ENCODE results near the gene KMT2A.
"Not testable (repeated sequence)": the region's sequence is repeated elsewhere in the genome, so short reads cannot be mapped to it uniquely, and the experiment has no call there.

KMT2A gene

DNA sequence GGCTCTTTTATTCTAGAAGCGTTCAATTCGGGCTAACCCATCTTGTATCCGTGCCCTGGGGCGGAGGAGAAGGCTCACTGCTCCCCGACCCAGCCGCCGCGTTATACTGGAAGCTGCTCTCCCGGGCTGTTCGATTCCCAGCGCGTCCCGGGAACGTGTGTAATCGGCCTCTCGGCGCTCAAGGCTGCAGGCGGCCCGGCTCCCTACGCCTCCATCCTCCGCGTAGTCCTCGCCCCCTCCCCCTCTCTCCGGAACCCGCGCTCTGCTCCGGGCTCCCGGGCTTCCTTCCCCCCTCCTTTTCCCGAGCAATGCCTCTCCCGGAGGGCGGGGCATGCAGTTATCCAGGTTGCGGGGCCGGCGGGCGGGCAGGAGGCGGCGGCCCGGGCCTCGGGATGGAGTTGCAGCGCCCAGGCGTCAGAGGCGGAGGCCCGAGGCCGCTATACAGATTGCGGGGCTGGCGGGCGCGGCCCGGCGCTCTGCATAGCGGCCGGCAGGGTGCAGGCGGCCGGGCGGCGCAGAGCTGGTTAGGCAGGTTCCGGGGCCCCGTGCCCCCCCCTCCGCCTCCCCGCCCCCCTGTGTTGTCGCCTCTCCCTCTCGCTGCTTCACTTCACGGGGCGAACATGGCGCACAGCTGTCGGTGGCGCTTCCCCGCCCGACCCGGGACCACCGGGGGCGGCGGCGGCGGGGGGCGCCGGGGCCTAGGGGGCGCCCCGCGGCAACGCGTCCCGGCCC is at the start of gene KMT2A:
Gene KMT2A (plus strand): TSS at position 600 of the 732 bp plus-strand sequence. CDS start 21 bp downstream, at position 621.
- DNase-seq, result peak; percentile 96 to 97

DNA sequence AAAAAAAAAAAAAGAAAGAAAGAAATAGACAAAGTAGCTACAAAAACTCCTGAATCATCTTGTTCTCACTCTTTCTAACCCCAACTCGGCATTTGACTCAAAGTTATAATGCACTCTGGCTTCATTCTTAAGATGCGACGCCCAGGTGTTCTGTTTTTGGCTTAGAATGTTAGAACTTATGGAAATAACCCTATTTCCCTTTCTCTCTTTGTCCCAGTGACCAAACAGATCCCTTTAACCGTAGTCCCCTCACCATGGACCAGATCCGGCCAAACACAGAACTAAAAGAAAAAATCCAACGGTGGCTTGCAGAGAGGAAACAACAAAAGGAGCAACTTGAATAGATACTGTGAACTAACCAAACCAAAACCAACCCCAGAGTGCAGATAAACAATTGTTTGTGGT is 40.2 kb upstream of the KMT2A start:
- no peak for DNase-seq

DNA sequence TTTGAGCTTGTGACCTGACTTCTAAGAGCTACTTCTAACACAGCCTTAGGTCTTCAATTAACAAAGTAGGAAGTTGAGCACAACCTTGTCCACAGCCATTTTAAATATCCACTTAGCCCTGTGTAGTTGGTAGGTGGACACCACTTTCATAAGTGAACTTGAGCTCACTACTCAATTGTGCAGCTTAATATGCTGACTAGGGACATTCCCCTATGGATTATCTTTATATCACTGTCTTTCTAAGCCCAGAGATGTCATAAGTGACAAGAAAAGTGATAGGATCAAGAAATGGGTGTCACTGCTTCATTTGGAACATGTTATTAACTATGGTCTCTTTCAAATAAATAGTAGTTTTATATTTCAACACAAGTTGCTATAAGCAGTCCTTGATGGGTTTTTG is 38.8 kb upstream of the KMT2A start:
- no peak for DNase-seq

DNA sequence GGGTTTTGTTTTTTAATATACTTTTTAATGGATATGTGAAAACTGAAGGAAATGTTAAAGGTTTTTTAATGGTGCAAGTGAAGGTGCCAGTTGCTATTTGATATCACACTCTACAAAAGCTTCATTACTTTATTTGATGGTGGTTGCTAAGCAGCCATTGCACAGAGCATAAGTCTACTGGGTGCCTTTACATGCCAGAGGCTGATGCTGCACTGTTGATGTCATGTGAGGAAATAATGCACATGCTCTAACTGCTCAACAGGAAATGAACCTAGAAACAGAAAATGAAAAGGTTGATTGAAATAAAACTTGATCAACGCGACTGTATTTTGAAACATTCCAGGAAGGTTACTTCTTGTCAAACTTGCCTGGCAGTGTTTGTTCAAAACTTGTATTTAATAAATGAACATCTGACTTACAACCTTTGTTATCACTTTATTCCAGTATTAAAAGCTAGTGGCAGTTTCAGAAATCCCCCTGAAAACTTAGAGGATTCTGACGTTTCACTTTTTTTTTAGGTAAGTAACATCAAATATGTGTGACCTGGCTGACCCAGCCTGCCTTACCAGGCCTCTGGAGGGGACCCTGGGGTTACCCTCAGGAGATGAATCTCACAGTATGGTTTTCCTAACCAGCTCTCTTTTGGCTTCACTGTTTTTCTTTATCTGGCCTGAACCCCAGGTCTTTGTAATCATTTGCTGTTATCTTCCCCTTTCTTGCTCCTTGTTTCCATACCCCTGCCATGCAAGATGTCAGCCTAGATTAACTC is 37.3 kb upstream of the KMT2A start:
- DNase-seq, result peak in 1 of 2 donors; percentile 21

DNA sequence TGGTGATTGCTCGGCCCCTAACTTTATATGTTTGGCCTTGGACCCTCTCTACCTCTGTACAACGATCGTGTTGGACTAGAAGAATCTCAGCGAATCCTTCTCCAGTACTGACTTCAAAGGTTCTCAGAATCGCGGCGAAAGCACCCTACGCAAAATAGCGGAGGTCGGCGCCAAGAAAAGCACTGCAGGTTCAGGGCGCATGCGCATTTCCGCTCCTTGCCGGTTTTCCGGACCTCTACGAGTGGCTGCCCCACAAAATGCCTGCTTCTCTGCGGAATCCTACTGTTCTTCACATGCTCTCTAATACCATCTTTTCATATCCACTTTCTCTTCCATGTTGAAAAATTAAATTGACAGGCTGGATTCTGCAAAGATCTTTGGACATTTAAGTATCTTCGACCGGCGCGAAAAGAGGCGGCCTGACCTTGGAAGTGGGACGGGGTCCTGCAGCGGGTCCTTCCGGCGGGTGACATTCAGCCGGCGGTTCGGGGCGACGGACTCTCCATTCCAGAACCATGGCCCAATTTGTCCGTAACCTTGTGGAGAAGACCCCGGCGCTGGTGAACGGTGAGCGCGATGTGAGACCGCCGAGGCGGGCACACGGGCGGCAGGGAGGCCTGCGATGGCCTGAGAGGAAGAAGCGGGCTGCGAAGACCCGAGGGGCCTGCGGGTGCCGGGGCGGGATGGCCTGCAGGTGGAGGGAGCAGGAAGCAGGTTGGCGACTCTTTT is 35.0 kb upstream of the KMT2A start, which contains the start of gene ATP5MG:
Gene ATP5MG (plus strand): TSS at position 456 of the 729 bp plus-strand sequence. CDS start 60 bp downstream, at position 516.
- DNase-seq, result peak; percentile 89 to 92

DNA sequence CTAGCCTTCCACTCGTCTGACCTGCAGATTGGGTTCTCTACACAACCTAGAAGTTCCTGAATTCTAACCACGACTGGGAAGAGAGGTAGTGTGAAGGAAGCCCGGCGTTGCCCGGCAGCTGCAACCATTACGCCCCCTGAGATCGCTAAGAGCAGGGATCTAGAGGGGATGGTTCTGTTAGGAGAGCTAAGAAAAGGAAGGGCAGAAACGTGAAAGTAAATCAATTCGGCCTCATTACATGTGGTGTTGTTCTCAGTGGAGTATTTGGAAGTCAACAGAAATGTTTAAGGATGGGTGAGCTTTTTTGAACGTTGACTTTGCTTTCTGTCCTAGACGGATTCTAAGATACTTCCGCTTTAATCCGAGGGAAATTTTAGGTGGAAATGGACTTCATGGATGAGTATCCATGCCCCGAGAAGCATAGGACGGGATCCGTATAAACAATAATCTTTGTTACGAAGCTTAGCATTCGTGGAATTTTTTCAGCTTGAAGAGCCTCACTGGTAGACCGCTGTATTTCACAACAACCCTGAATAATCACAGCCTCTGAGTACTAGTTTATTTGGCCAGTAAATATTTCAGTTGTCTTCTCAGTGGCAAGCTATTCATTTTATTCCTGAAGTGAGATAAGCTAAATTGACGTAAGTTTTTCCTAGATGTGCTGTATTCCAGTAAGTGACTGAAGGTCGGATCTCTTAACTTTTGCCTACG is 34.3 kb upstream of the KMT2A start:
- no peak for DNase-seq

DNA sequence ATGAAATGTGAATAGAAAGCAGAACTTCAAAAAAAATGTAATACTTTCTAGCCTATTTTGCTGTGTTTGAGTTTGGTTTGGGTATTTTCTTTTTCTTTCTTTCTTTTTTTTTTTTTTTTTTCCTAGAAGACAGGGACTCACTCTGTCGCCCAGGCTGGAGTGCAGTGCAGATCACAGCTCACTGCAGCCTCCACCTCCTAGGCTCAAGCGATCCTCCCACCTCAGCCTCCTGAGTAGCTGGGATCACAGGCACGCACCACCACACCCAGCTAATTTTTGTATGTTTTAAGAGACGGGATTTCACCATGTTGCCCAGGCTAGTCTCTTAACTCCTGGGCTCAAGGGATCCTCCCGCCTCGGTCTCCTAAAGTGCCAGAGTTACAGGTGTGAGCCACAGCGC is 33.7 kb upstream of the KMT2A start:
- not testable (repeated sequence) for DNase-seq

DNA sequence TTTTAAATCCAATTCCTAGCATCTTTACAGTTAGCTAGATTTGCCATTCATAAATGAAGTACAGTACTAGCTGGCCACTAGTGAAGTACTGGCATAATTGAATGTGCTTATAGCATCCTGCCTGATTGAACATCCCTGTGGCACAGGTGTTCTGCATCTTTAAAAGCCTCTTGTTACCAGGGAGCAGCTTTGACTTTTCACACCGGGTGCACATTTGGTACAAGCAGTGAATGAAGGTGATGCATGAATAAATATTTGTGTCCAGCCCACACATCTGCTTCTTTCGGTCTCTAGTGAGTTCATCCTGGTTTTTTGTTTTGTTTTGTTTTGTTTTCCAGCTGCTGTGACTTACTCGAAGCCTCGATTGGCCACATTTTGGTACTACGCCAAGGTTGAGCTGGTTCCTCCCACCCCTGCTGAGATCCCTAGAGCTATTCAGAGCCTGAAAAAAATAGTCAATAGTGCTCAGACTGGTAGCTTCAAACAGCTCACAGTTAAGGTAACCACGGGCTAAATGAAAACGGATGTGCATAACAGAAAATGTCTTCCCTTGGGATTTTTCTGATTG is 29.6 kb upstream of the KMT2A start:
- no peak for DNase-seq

DNA sequence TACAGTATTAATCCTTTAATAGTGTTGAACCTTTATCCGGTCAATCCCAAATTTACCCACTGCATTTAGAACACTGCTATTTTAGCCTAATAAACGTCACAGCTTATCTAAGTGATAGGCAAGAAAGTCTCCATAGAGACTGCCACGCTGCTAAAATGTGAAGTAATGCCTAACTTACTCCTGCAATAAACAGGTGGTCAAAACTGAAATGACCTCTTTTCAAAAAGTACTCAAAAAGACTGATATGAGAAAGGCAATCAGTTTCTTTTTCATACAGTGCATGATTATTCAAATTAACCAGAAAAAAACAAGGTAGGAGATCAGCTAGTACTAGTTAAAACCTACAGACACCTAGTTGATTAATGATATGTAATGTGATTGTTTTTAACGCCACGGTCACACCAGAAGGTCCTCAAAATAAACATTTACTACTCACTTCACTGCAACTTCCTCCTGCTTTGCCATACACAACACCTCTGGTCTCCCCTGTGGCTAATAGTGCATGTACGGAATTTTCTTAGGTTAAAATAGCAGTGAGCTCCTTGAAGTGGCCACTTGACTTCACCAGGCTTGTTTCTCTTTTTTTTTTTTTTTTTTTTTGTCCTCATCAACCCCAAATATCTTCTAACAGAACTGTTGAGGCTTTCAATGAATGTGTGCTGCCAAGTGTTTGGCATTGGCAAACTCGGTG is 26.1 kb upstream of the KMT2A start:
- no peak for DNase-seq

DNA sequence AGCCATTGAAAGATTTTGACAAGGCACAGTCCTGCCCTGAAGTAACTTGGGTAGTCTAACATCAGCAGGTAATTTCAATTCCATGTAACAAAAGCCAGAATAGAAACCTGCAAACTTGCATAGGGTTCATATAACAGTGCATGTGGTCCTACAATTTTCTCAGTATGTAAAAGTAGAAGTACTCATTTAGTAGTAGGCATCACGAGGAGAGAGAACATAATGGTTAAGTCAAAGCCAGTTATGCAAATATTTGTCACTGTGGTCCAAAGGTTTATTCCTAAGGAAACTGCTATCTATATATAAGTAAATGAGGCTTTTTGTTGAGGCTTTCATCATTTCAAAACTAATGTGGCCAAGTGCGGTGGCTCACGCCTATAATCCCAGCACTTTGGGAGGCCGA is 24.8 kb upstream of the KMT2A start:
- DNase-seq, result no peak

DNA sequence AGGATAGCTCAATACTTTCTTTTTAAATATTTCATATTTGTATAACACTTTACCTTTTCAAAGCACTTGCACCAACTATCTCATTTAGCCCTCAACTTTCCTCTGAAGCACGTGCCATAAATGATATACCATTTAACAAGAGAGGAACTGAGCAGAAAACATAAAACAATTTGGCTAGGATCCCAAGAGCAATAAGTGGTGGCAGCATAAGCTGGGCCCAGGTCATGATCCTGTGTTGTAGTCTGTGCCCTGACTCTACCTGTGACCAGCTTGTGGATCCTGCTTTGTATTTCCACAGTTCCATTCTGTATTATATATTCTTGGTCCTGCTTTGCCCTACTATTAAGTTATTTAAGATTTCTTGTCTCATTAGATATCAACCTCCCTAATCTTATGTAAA is 23.4 kb upstream of the KMT2A start:
- no peak for DNase-seq

DNA sequence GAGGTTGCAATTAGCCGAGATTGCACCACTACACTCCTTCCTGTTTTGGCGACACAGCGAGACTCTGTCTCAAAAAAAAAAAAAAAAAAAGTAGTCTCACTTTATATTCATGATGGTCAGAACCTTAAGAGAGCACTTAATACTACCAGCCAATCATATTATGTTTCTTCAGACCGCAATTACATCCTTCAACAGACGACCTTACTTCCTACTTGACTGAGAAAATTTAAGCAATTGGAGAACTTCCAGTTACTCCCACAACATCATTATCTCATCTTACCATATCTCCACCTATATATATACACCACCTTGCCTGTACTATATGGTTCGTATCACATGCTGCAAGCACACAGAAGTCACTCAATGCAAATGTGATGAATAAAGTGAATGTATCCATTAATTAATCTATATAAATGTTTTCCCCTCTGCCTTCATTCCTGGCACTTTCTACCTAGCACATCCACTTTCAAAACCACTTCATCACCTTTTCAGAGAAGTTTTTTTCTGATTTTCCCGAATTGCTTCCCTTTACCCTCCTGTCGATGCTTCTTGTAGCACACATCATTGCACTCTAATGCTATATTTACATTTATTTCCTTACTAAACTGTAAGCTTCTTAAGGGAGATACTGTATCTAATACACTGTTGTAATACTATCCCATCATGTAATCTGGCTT is 21.1 kb upstream of the KMT2A start:
- DNase-seq, result no peak

DNA sequence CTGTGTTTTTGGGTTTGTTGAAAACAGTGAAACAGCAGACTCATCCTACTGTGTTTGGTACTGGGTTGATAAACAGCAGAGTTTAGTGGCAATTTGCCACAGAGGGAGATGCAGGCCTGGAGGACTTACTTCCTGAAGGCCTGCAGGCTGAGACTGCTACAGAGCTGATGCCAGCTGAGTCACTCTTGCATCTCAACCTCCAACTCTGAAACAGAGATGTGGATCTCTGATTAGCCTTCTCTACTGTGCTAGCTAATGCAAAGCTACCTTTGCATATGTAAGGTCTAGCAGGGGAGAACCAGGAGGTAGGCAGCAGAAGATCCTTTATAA is 20.6 kb upstream of the KMT2A start:
- no peak for DNase-seq

DNA sequence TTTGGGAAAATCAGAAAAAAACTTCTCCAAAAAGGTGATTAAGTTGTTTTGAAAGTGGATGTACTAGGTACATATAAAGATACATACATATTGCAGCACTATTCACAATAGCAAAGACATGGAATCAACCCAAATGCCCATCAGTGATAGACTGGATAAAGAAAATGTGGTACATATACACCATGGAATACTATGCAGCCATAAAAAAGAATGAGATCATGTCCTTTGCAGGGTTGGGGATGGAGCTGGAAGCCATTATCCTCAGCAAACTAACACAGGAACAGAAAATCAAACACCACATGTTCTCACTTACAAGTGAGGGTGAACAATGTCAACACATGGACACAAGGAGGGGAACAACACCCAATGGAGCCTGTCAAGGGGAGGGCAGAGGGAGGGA is 19.4 kb upstream of the KMT2A start:
- DNase-seq, result not testable (repeated sequence)

DNA sequence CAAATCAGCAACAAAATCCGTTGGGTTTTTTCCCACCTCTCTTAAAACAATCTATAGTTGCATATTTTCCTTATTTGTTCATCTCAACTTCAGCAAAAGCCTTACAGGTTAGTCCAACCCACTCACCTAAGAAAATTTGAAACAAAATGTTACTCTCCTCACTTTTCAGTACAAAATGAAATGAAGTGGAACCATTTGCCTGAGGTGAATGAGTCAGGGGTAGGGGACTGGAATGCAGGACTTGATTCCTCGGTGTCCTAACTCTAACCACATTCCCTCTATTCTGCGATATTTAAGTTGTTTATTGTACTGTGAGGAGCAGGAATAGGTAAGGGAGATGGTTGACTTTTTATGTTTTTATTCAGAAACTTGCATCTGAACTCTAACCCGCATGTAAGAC is 18.5 kb upstream of the KMT2A start:
- no peak for DNase-seq

DNA sequence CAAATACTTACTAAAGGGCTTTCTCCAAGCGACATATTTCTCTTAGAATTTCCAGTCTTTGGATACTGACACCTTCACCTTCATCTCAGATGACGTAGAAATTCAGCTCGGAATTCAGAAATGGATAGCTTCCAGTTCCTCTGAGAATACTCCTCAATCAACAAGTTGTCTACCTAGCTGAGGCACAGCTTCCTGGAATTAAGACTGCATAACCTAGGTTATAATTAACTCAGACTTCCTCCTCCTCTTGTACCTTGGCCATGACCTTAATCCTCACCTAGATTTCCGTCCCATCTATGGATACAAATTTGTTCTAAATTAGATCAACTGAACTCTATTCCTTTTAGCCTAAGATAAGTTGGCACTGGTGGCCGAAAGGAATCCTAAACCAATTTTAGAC is 17.5 kb upstream of the KMT2A start:
- DNase-seq, result no peak

DNA sequence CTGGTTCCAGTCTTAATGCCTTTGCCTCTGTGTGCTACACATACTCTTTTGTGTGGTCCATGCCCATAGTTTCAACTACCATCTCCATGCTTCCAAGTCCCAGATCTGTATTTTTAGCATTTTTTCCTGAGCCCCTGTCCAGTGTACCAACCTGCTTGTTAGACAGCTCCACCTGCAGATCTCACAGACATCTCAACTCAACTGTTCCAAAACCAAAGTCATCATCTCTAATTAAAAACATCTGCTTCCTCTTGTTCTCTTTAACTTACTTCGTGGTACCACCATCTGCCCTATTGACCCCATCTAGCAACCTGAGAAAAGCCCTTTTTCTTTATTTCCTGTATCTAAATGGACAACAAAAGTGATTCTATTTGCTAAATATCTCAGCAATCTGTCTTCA is 8.6 kb upstream of the KMT2A start:
- DNase-seq, result no peak

DNA sequence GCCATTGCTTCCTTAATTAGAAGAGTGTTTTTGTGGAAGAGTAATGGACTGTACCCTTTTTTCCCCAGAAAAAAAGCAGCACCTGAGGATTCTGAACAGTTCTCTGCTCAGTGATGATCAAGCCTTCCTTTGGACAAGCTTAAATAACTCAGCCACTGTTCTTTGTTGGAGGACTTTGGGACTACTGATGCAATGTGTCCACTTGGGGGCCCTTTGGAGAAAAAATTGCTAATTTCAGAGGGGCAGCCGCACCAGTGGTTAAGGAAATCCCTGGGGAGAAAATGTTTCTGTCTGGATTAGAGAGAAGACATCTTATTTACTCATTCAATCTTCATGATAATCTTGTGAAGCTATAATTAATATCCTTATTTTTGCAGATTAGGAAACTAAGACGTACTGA is 5.3 kb upstream of the KMT2A start:
- DNase-seq, result no peak

DNA sequence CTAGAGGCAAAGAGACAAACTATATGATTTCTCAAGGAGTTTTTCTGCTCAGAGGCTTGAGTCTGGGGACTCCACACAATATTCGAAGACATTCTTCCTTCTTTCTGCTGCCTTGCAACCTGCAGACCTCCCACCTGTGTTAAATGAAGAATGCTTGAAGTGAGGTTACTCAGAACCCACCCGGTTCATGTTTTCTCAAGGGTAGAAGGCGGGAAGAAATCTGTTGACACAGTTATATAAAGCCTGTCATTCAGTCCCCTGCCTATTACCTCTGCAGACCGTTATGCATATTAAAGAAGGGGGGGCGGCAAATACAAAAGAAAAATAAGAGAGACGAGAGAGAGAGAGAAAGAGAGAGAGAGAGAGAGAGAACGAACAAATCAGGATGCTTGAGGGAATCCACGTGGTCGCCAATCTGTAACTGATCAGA is 2.2 kb upstream of the KMT2A start:
- no peak for DNase-seq

DNA sequence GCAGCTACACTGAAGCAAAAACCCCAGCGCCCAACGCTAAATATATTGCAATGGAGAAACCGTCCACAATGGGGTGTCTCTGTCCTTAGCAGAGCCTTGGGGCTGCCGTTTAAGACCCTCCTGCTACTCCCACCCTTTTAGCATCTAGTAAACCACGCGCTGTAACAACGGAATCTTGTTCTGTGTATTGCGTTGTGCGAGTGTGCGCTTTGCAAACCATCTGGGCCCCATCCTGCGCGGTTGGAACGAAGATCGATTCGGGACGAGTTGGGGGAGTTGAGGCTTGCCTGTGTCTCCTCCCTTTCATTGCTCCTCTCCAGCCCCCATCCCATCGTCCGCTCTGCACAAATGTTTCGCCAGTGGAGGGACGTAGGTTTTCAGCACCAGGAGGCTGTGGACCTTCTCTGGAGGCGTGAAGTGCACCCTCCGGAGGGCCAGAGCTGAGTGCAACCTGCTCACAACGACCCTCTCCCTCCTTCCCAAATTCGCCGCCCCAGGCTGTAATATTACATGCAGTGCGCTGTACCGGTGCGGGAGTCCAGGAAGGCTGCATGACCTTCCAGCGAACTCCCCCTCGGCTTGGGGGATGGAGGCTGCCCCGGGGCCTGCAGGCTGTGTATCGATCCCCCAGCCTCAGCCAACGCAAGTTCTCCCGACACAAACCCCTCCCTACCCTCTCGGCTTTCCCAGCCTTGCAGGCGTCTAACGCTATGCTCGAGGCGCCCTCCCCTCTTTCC is 1.6 kb upstream of the KMT2A start:
- peak in 1 of 2 donors; percentile 37 for DNase-seq
